GM23338 (cell line): Measurements from ENCODE around the gene MOCOS. TPM values are rescaled to one million over a fixed set of nuclear protein-coding genes. Genes with fewer than 3 reads are reported as not detected.

Experiments used
- ATAC-seq: fragments of 200-7000 bp; cut with Tn5 transposase; 3 replicates; pipeline ENCODE4 v1.9.1; 2020
- DNase-seq: peaks from one replicate; pipeline ENCODE4 v3.0.0-alpha.2; 2015; ENCODE audit warnings: low spot score
- H2AFZ ChIP-seq: fragments of 200-600 bp; sonication (generic); 2 replicates; pipeline ENCODE4 v1.8.0; 2016; ENCODE audit warnings: antibody characterized with exemption, mild to moderate bottlenecking, moderate library complexity
- H3F3A ChIP-seq: fragments of 200-600 bp; sonication (generic); replicated peaks from 2 replicates; pipeline ENCODE4 v1.8.0; 2017; ENCODE audit warnings: antibody characterized with exemption, mixed run types, low read depth
- H3K27ac ChIP-seq: fragments of 200-600 bp; sonication (generic); 2 replicates; pipeline ENCODE4 v1.6.1; 2016; ENCODE audit warnings: low read depth
- H3K27me3 ChIP-seq: fragments of 200-600 bp; sonication (generic); 2 replicates; pipeline ENCODE4 v1.8.0; 2016; ENCODE audit warnings: mild to moderate bottlenecking, mixed run types, moderate library complexity; ENCODE audit not compliant: insufficient read depth
- H3K36me3 ChIP-seq: fragments of 200-600 bp; sonication (generic); 2 replicates; pipeline ENCODE4 v1.8.0; 2016; ENCODE audit warnings: mild to moderate bottlenecking; ENCODE audit not compliant: insufficient read depth
- H3K4me1 ChIP-seq: fragments of 200-600 bp; sonication (generic); 2 replicates; pipeline ENCODE4 v1.8.0; 2016; ENCODE audit warnings: mild to moderate bottlenecking, moderate library complexity; ENCODE audit not compliant: insufficient read depth
- H3K4me2 ChIP-seq: fragments of 200-600 bp; sonication (generic); 2 replicates; pipeline ENCODE4 v1.7.1; 2017; ENCODE audit warnings: mixed run types
- H3K4me3 ChIP-seq: fragments of 200-600 bp; sonication (generic); 2 replicates; pipeline ENCODE4 v1.6.1; 2016; ENCODE audit warnings: mixed run types
- H3K79me2 ChIP-seq: fragments of 200-600 bp; sonication (generic); replicated peaks from 2 replicates; pipeline ENCODE4 v1.8.0; 2017; ENCODE audit warnings: mild to moderate bottlenecking; ENCODE audit not compliant: insufficient read depth
- H3K9me2 ChIP-seq: fragments of 200-600 bp; sonication (generic); 2 replicates; pipeline ENCODE4 v1.8.0; 2017; ENCODE audit not compliant: insufficient read depth
- H4K20me1 ChIP-seq: fragments of 200-600 bp; sonication (generic); replicated peaks from 2 replicates; pipeline ENCODE4 v1.8.0; 2017; ENCODE audit warnings: mild to moderate bottlenecking; ENCODE audit not compliant: insufficient read depth
- H3K27ac Mint-ChIP-seq: 2 replicates; pipeline ENCODE4 v1.8.0; 2020; ENCODE audit warnings: inconsistent platforms, mild to moderate bottlenecking, moderate library complexity, mixed read lengths
- H3K27me3 Mint-ChIP-seq: 3 replicates; pipeline ENCODE4 v1.8.0; 2022; ENCODE audit warnings: low read depth, mild to moderate bottlenecking, moderate library complexity, mixed read lengths, inconsistent platforms; ENCODE audit not compliant: insufficient read depth, poor library complexity
- H3K36me3 Mint-ChIP-seq: 3 replicates; pipeline ENCODE4 v1.8.0; 2021; ENCODE audit warnings: low read depth, mild to moderate bottlenecking, inconsistent platforms, moderate library complexity, mixed read lengths
- H3K4me1 Mint-ChIP-seq: 3 replicates; pipeline ENCODE4 v1.8.0; 2020; ENCODE audit warnings: mild to moderate bottlenecking, inconsistent platforms, mixed read lengths
- H3K4me3 Mint-ChIP-seq: 3 replicates; pipeline ENCODE4 v1.8.0; 2021; ENCODE audit warnings: moderate library complexity, mild to moderate bottlenecking, inconsistent platforms, mixed read lengths
- H3K9me3 Mint-ChIP-seq: 3 replicates; pipeline ENCODE4 v1.8.0; 2020; ENCODE audit warnings: moderate library complexity, mild to moderate bottlenecking, inconsistent platforms, mixed read lengths
- CREB1 ChIP-seq: fragments of 250-450 bp; sonication (Bioruptor Pico); IDR thresholded peaks from 2 replicates; pipeline ENCODE4 v1.5.0; 2020; ENCODE audit warnings: low read depth, mild to moderate bottlenecking, moderate library complexity
- CTCF ChIP-seq, 2 experiments: fragments of 200-600 bp in 1 of 2; sonication (generic) in 1 of 2; conservative IDR thresholded peaks; 2 replicates each; pipeline versions ENCODE4 v1.5.1 to v1.6.1; 2016 to 2017; ENCODE audit warnings: antibody characterized with exemption in 2 of 2, low read depth in 2 of 2, mild to moderate bottlenecking in 2 of 2, moderate library complexity in 1 of 2
- EZH2 ChIP-seq: fragments of 200-600 bp; sonication (generic); IDR thresholded peaks from one replicate; pipeline ENCODE4 v1.8.0; 2017; ENCODE audit warnings: antibody characterized with exemption, mild to moderate bottlenecking, low read depth; ENCODE audit not compliant: unreplicated experiment
- EZH2phosphoT487 ChIP-seq: fragments of 200-600 bp; sonication (generic); IDR thresholded peaks from one replicate; pipeline ENCODE4 v1.8.1; 2018; ENCODE audit warnings: antibody characterized with exemption; ENCODE audit not compliant: unreplicated experiment
- JUNB ChIP-seq: IDR thresholded peaks from one replicate; pipeline ENCODE4 v1.6.1; 2016; ENCODE audit warnings: antibody characterized with exemption; ENCODE audit not compliant: unreplicated experiment
- NANOG ChIP-seq: IDR thresholded peaks from 2 replicates; pipeline ENCODE4 v1.6.1; 2016; ENCODE audit warnings: antibody characterized with exemption, borderline replicate concordance
- POLR2AphosphoS5 ChIP-seq: IDR thresholded peaks from 2 replicates; pipeline ENCODE4 v1.6.1; 2016; ENCODE audit warnings: antibody characterized with exemption, low read depth
- REST ChIP-seq: IDR thresholded peaks from one replicate; pipeline ENCODE4 v1.6.1; 2018; ENCODE audit warnings: antibody characterized with exemption; ENCODE audit not compliant: unreplicated experiment
- STAT1 ChIP-seq: IDR thresholded peaks from one replicate; pipeline ENCODE4 v1.6.1; 2016; ENCODE audit warnings: antibody characterized with exemption; ENCODE audit not compliant: unreplicated experiment
- ZNF114 ChIP-seq: fragments of 250-450 bp; sonication (Bioruptor Pico); IDR thresholded peaks from 2 replicates; pipeline ENCODE4 v1.5.0; 2020; ENCODE audit warnings: mild to moderate bottlenecking, moderate library complexity
- ZNF331 ChIP-seq: fragments of 250-450 bp; sonication (Bioruptor Pico); IDR thresholded peaks from 2 replicates; pipeline ENCODE4 v1.5.0; 2020; ENCODE audit warnings: low read depth, mild to moderate bottlenecking, moderate library complexity
- ZNF462 ChIP-seq: fragments of 250-450 bp; sonication (Bioruptor Pico); IDR thresholded peaks from 2 replicates; pipeline ENCODE4 v1.5.0; 2020; ENCODE audit warnings: mild to moderate bottlenecking, moderate library complexity
- polyA plus RNA-seq: library from polyadenylated mRNA; unstranded; fragments of >200 nt; fragmentation: Nextera tagmentation; extraction: Ambion mirVana; gene quantifications from 2 replicates; pipeline ENCODE4 v1.2.1, GENCODE V29; 2016
- total RNA-seq: library from RNA; depleted of rRNA; stranded (reverse); fragments of >200 nt; shearing (Covaris generic); gene quantifications from 2 replicates; pipeline ENCODE4 v1.2.3, GENCODE V29; 2014

MOCOS gene
- total and polyA plus RNA-seq, 2 experiments from 2014 or later = 3.9 to 7.2 TPM

GRCh38 chr18:36214811-36215210, 27.5 kb downstream of the MOCOS start (continued):
- TF ChIP-seq NANOG (no peak), JUNB (no peak), EZH2phosphoT487 (no peak), REST (no peak), ZNF114 (CRISPR knock-in tag) (no peak)

- peaks cover 14% of the 10 kb centered on the region; the same call in 2 of the 3 replicates for H3K36me3 Mint-ChIP-seq
- no peak overlapping the region for H3K27ac Mint-ChIP-seq
- TF ChIP-seq ZNF331 (CRISPR knock-in tag) (no peak), STAT1 (no peak), ZNF462 (CRISPR knock-in tag) (no peak), CREB1 (CRISPR knock-in tag) (no peak), EZH2phosphoT487 (no peak), EZH2 (no peak), ZNF114 (CRISPR knock-in tag) (no peak), POLR2AphosphoS5 (no peak), CTCF (conservative IDR thresholded peaks at IDR 0.05; ENCODE audit: low read depth in 2 of 2) (no peak), NANOG (no peak)
These were observed 28.3 kb downstream of the MOCOS start for GRCh38 chr18:36215577-36215976.

More at GRCh38 chr18:36215577-36215976, 28.3 kb downstream of the MOCOS start:
- H3K4me3 ChIP-seq = no peak overlapping the region
- Mint-ChIP-seq H3K4me1 (no peaks in the 10 kb centered on the region; the same call in 2 of the 3 replicates), H3K27me3 (peaks cover 7% of the 10 kb centered on the region), H3K4me3 (no peak overlapping the region), H3K9me3 (no peaks in the 10 kb centered on the region)
- DNase-seq (no peak), ATAC-seq (no peak)
- H3K4me1 ChIP-seq = no peaks in the 10 kb centered on the region
- H3K27ac ChIP-seq = no peak overlapping the region
- no peaks in the 10 kb centered on the region for H3K27me3 ChIP-seq
- H3K4me2 ChIP-seq = no peak overlapping the region
- H3K9me2 ChIP-seq = no peaks in the 10 kb centered on the region
- H3F3A ChIP-seq = no peaks in the 10 kb centered on the region
- no peaks in the 10 kb centered on the region for H3K36me3 ChIP-seq
- no peak overlapping the region for H2AFZ ChIP-seq
- no peaks in the 10 kb centered on the region; the same call in 1 of the 2 replicates for H4K20me1 ChIP-seq
- H3K79me2 ChIP-seq = no peaks in the 10 kb centered on the region
